ENCODE data around the gene P2RX1. TPM values are rescaled to one million over a fixed set of nuclear protein-coding genes. Genes with fewer than 3 reads are reported as not detected.

The P2RX1 gene
- total and polyA plus RNA-seq, 2 donors (not counting 1 experiment from before 2014, with no cell fraction given), result 25.7 to 84.7 TPM

- WGBS (ENCODE audit: insufficient coverage), result 100% methylated on average over 2 of the region's 2 CpGs
- H3K27ac Mint-ChIP-seq, result peak overlapping the region; percentile 83
Observed at GRCh38 chr17:3912827-3913226, 3.4 kb downstream of the P2RX1 start.

More at GRCh38 chr17:3912827-3913226, 3.4 kb downstream of the P2RX1 start:
- H3K4me1 ChIP-seq (ENCODE audit: control insufficient read depth in 2 of 2, insufficient read depth in 2 of 2, low read length in 2 of 2), result peaks cover 72 to 91% of the 10 kb centered on the region in 2 donors
- H3K9me3 Mint-ChIP-seq (ENCODE audit: insufficient read depth), result no peaks in the 10 kb centered on the region
- H3K4me3 Mint-ChIP-seq, result peak overlapping the region; percentile 51
- DNase-seq (no peak), ATAC-seq (ENCODE audit: low read depth) (no peak)
- no peak overlapping the region for H2AFZ ChIP-seq (ENCODE audit: insufficient read depth, low read depth, low read length, poor library complexity, severe bottlenecking)
- H3K27me3 Mint-ChIP-seq, result no peaks in the 10 kb centered on the region
- H3K27me3 ChIP-seq (replicated peaks in 1 of 4; ENCODE audit: control extremely low read depth in 1 of 4, control insufficient read depth in 3 of 4, insufficient read depth in 4 of 4, low read length in 3 of 4), result no peaks in the 10 kb centered on the region
- peaks cover 0 to 16% (median 0%) of the 10 kb centered on the region in 3 donors for H3K9me3 ChIP-seq (ENCODE audit: control extremely low read depth in 1 of 3, control insufficient read depth in 2 of 3, insufficient read depth in 1 of 3, low read length in 2 of 3)
- CTCF ChIA-PET, result interaction anchor here (0.6 to 7.5 kb wide), 20 partner anchors 8 to 175 kb away, joined by 3 to 157 read pairs (median 14); partner anchors contain the start of genes ATP2A3, CAMKK1 and NCBP3
- no peaks in the 10 kb centered on the region for H4K20me1 ChIP-seq (ENCODE audit: control insufficient read depth, insufficient read depth, low read length, poor library complexity, severe bottlenecking)
- H3K4me2 ChIP-seq (replicated peaks; ENCODE audit: low read depth, low read length, poor library complexity, severe bottlenecking), result peak overlapping the region; percentile 16
- peak overlapping the region in 1 of 2 donors; percentile 100 for H3K27ac ChIP-seq (ENCODE audit: low read length in 2 of 2)
- H3K4me1 Mint-ChIP-seq, result peaks cover 80% of the 10 kb centered on the region
- TF ChIP-seq EZH2 (IDR thresholded peaks at IDR 0.05; ENCODE audit: borderline replicate concordance, insufficient read depth, low read depth, low read length, poor library complexity, severe bottlenecking) (no peak), CTCF (IDR thresholded peaks at IDR 0.05) (no peak)
- no peaks in the 10 kb centered on the region for H3K36me3 ChIP-seq (replicated peaks in 1 of 2; ENCODE audit: control extremely low read depth in 1 of 2, control insufficient read depth in 1 of 2, extremely low read depth in 1 of 2, insufficient read depth in 2 of 2, low read length in 1 of 2)
- no peak overlapping the region for H3K9ac ChIP-seq (ENCODE audit: low read length)
- H3K4me3 ChIP-seq (ENCODE audit: control extremely low read depth in 1 of 5, extremely low read depth in 1 of 5, insufficient read depth in 1 of 5, low read depth in 2 of 5, low read length in 4 of 5), result no peak overlapping the region
- intact Hi-C loops (cut with micrococcal nuclease), result loop anchor here (5.0 to 10.0 kb wide), 2 partner anchors 221 to 358 kb away; partner anchors contain the start of gene TRPV3
- POLR2A ChIA-PET, result interaction anchor here (1.0 to 4.5 kb wide), 6 partner anchors 20 to 91 kb away, joined by 3 to 34 read pairs (median 6); partner anchors contain the start of genes ATP2A3 and CAMKK1
- H3K79me2 ChIP-seq (ENCODE audit: control insufficient read depth, insufficient read depth, low read length), result peaks cover 81% of the 10 kb centered on the region
